HUES64 (cell line): ENCODE measurements around the gene ETFA.

Experiments
- H3K27ac ChIP-seq: 2 replicates; pipeline ENCODE4 v1.7.0; 2013; ENCODE audit warnings: low read depth, low read length, inconsistent platforms
- H3K27me3 ChIP-seq: 2 replicates; pipeline ENCODE4 v1.6.1; 2013; ENCODE audit warnings: mild to moderate bottlenecking, low read length; ENCODE audit not compliant: insufficient read depth
- H3K36me3 ChIP-seq: 2 replicates; pipeline ENCODE4 v1.6.1; 2013; ENCODE audit warnings: mild to moderate bottlenecking, low read length; ENCODE audit not compliant: insufficient read depth
- H3K4me1 ChIP-seq: 2 replicates; pipeline ENCODE4 v1.6.1; 2013; ENCODE audit warnings: mild to moderate bottlenecking, low read length, moderate library complexity; ENCODE audit not compliant: insufficient read depth
- H3K4me3 ChIP-seq: 2 replicates; pipeline ENCODE4 v1.5.1; 2013; ENCODE audit warnings: mild to moderate bottlenecking, low read length, moderate library complexity
- H3K9ac ChIP-seq: 2 replicates; pipeline ENCODE4 v1.6.1; 2013; ENCODE audit warnings: mild to moderate bottlenecking, low read depth, low read length
- H3K9me3 ChIP-seq: 2 replicates; pipeline ENCODE4 v1.6.1; 2013; ENCODE audit warnings: low read depth, low read length; ENCODE audit not compliant: insufficient read depth
- WGBS: fragments of 150-250, 120-280 bp; methylation state at CpG from one replicate; pipeline ENCODE4 v1.1.7; 2013; ENCODE audit warnings: missing lambda C conversion rate; 5-methylcytosine and 5-hydroxymethylcytosine counted together

Gene ETFA

GRCh38 chr15:76208786-76209424 lies 102.4 kb downstream of the ETFA start:
- Histone ChIP-seq H3K9ac (no peak overlapping the region), H3K27me3 (no peaks in the 10 kb centered on the region), H3K27ac (no peak overlapping the region), H3K4me3 (no peak overlapping the region), H3K4me1 (no peaks in the 10 kb centered on the region), H3K36me3 (0 out of 2 replicates have a peak, but pooled peaks cover 3% of the 10 kb centered on the region), H3K9me3 (no peaks in the 10 kb centered on the region)
- WGBS, result 71% methylated on average over 2 of the region's 2 CpGs

GRCh38 chr15:76208084-76208785 lies 103.0 kb downstream of the ETFA start:
- no peaks in the 10 kb centered on the region for H3K36me3 ChIP-seq
- no peak overlapping the region for H3K9ac ChIP-seq
- no peaks in the 10 kb centered on the region for H3K4me1 ChIP-seq
- H3K4me3 ChIP-seq, result no peak overlapping the region
- 91% methylated on average over 8 of the region's 8 CpGs for WGBS
- H3K9me3 ChIP-seq, result no peaks in the 10 kb centered on the region
- no peaks in the 10 kb centered on the region for H3K27me3 ChIP-seq
- H3K27ac ChIP-seq, result no peak overlapping the region

GRCh38 chr15:76206325-76206976 lies 104.8 kb downstream of the ETFA start:
- Histone ChIP-seq H3K9ac (no peak overlapping the region), H3K9me3 (no peaks in the 10 kb centered on the region), H3K4me3 (no peak overlapping the region), H3K4me1 (no peaks in the 10 kb centered on the region), H3K27ac (no peak overlapping the region), H3K27me3 (no peaks in the 10 kb centered on the region), H3K36me3 (no peaks in the 10 kb centered on the region)
- WGBS, result 93% methylated on average over 4 of the region's 4 CpGs

- H3K4me1 ChIP-seq, result no peaks in the 10 kb centered on the region
- no peaks in the 10 kb centered on the region for H3K9me3 ChIP-seq
- no peak overlapping the region for H3K4me3 ChIP-seq
- H3K27ac ChIP-seq, result no peak overlapping the region
- WGBS, result 94% methylated on average over 11 of the region's 11 CpGs
- H3K36me3 ChIP-seq, result no peaks in the 10 kb centered on the region
- no peak overlapping the region for H3K9ac ChIP-seq
- H3K27me3 ChIP-seq, result no peaks in the 10 kb centered on the region
Observed at GRCh38 chr15:76204916-76205460, 106.3 kb downstream of the ETFA start.

- WGBS, result 92% methylated on average over 17 of the region's 18 CpGs
- Histone ChIP-seq H3K36me3 (no peaks in the 10 kb centered on the region), H3K9ac (no peak overlapping the region), H3K27ac (no peak overlapping the region), H3K9me3 (no peaks in the 10 kb centered on the region), H3K27me3 (no peaks in the 10 kb centered on the region), H3K4me3 (no peak overlapping the region), H3K4me1 (peaks cover 3% of the 10 kb centered on the region; the same call in 1 of the 2 replicates)
Observed at GRCh38 chr15:76204109-76204845, 107.0 kb downstream of the ETFA start.

GRCh38 chr15:76203346-76204108 lies 107.7 kb downstream of the ETFA start:
- no peak overlapping the region for H3K9ac ChIP-seq
- H3K27ac ChIP-seq, result no peak overlapping the region
- no peaks in the 10 kb centered on the region for H3K9me3 ChIP-seq
- H3K36me3 ChIP-seq, result no peaks in the 10 kb centered on the region
- no peak overlapping the region for H3K4me3 ChIP-seq
- H3K27me3 ChIP-seq, result no peaks in the 10 kb centered on the region
- peaks cover 3% of the 10 kb centered on the region; the same call in 1 of the 2 replicates for H3K4me1 ChIP-seq
- 89% methylated on average over 22 of the region's 23 CpGs for WGBS

- H3K27ac ChIP-seq, result no peak overlapping the region
- H3K9ac ChIP-seq, result no peak overlapping the region
- H3K27me3 ChIP-seq, result no peaks in the 10 kb centered on the region
- 91% methylated on average over 5 of the region's 6 CpGs for WGBS
- H3K4me1 ChIP-seq, result peaks cover 3% of the 10 kb centered on the region; the same call in 1 of the 2 replicates
- H3K4me3 ChIP-seq, result no peak overlapping the region
- no peaks in the 10 kb centered on the region for H3K36me3 ChIP-seq
- H3K9me3 ChIP-seq, result no peaks in the 10 kb centered on the region
Observed at GRCh38 chr15:76201536-76202255, 109.6 kb downstream of the ETFA start.

GRCh38 chr15:76200641-76201105 lies 110.6 kb downstream of the ETFA start:
- Histone ChIP-seq H3K4me3 (no peak overlapping the region), H3K27ac (no peak overlapping the region), H3K27me3 (no peaks in the 10 kb centered on the region), H3K4me1 (peaks cover 3% of the 10 kb centered on the region; the same call in 1 of the 2 replicates), H3K9me3 (no peaks in the 10 kb centered on the region), H3K36me3 (no peaks in the 10 kb centered on the region), H3K9ac (no peak overlapping the region)
- 76% methylated on average over 5 of the region's 5 CpGs for WGBS

- H3K36me3 ChIP-seq, result no peaks in the 10 kb centered on the region
- no peak overlapping the region for H3K27ac ChIP-seq
- no peaks in the 10 kb centered on the region for H3K27me3 ChIP-seq
- no peak overlapping the region for H3K9ac ChIP-seq
- WGBS, result 94% methylated on average over 6 of the region's 6 CpGs
- H3K4me3 ChIP-seq, result no peak overlapping the region
- H3K9me3 ChIP-seq, result no peaks in the 10 kb centered on the region
- H3K4me1 ChIP-seq, result peaks cover 3% of the 10 kb centered on the region; the same call in 1 of the 2 replicates
Observed at GRCh38 chr15:76200083-76200465, 111.2 kb downstream of the ETFA start.
